HL-60 (cell line): Measurements from ENCODE around the gene UBXN10.

ENCODE experiments used
- DNase-seq, 2 experiments: peaks; one replicate each; pipeline ENCODE4 v3.0.0-alpha.2; 2010 to 2020; ENCODE audit warnings: low read depth in 1 of 2, low spot score in 1 of 2
- H3K27ac ChIP-seq: fragments of 250-450 bp; sonication (Bioruptor Pico); replicated peaks from 2 replicates; pipeline ENCODE4 v1.5.1; 2020; ENCODE audit warnings: mild to moderate bottlenecking, moderate library complexity
- H3K27me3 ChIP-seq: fragments of 250-450 bp; sonication (Bioruptor Pico); 2 replicates; pipeline ENCODE4 v1.5.1; 2021; ENCODE audit warnings: mild to moderate bottlenecking, moderate library complexity; ENCODE audit not compliant: insufficient read depth, poor library complexity, severe bottlenecking
- H3K4me3 ChIP-seq: replicated peaks from 2 replicates; pipeline ENCODE4 v1.5.1; 2011; ENCODE audit warnings: mild to moderate bottlenecking, control low read depth, low read length; ENCODE audit not compliant: insufficient read depth
- CTCF ChIP-seq: IDR thresholded peaks from one replicate; pipeline ENCODE4 v1.5.1; 2011; ENCODE audit warnings: low read length, control low read depth, inconsistent platforms; ENCODE audit not compliant: insufficient read depth
- GABPA ChIP-seq: IDR thresholded peaks from 2 replicates; pipeline ENCODE4 v1.6.1; 2012; ENCODE audit warnings: low read depth
- POLR2AphosphoS5 ChIP-seq: IDR thresholded peaks from 2 replicates; pipeline ENCODE4 v1.6.1; 2012; ENCODE audit warnings: low read depth
- REST ChIP-seq: IDR thresholded peaks from 2 replicates; pipeline ENCODE4 v1.6.1; 2012; ENCODE audit warnings: low read depth; ENCODE audit not compliant: insufficient replicate concordance
- SPI1 ChIP-seq: IDR thresholded peaks from 2 replicates; pipeline ENCODE4 v1.6.1; 2012; ENCODE audit warnings: low read depth, mild to moderate bottlenecking, borderline replicate concordance

UBXN10 gene

GRCh38 chr1:20142001-20142710 is 43.7 kb upstream of the UBXN10 start:
- Histone ChIP-seq H3K27me3 (no peaks in the 10 kb centered on the region), H3K4me3 (no peak overlapping the region), H3K27ac (no peak overlapping the region)
- no peak for DNase-seq
- TF ChIP-seq POLR2AphosphoS5 (no peak), CTCF (no peak), GABPA (no peak), REST (no peak), SPI1 (no peak)

- H3K4me3 ChIP-seq: no peak overlapping the region
- DNase-seq: no peak
- no peaks in the 10 kb centered on the region for H3K27me3 ChIP-seq
- H3K27ac ChIP-seq: no peak overlapping the region
- TF ChIP-seq GABPA (no peak), CTCF (no peak)
Observed at GRCh38 chr1:20143318-20143717, 42.6 kb upstream of the UBXN10 start.

GRCh38 chr1:20143734-20144565 is 41.9 kb upstream of the UBXN10 start:
- TF ChIP-seq SPI1: no peak
- TF ChIP-seq POLR2AphosphoS5: no peak
- TF ChIP-seq GABPA: no peak
- TF ChIP-seq REST: no peak
- no peak for TF ChIP-seq CTCF
- no peak for DNase-seq
- Histone ChIP-seq H3K4me3 (no peak overlapping the region), H3K27me3 (no peaks in the 10 kb centered on the region), H3K27ac (no peak overlapping the region)
